ENCODE measurements around the gene EMX2. TPM values are rescaled to one million over a fixed set of nuclear protein-coding genes. Genes with fewer than 3 reads are reported as not detected.

The EMX2 gene
- total RNA-seq, 3 donors from 2014 or later (not counting 1 experiment from before 2014, with no cell fraction given), result not detected

DNA sequence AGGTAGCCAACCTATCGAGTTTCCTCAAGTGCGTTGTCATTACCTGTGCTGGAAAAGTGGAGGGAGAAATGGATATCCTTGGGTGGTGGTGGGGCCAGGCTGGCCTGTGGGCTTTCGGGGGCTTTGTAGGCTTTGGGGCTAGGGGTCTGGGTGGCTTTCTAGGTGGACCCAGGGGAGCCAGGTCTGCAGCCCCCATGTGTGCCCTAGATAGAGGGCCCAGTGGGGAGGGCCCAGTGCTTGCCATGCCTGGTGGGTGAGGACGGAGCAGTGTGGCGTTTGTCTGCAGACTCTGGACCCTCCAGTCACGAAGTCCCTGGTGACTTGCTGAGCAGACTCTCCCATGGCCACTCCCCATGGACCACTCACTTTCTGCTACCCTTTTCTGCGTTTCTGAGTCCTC is 19.7 kb downstream of the EMX2 start:
- Histone ChIP-seq H3K27me3 (ENCODE audit: control insufficient read depth, insufficient read depth, low read length) (no peaks in the 10 kb centered on the region), H3K4me3 (ENCODE audit: low read length) (no peak overlapping the region), H3K9me3 (ENCODE audit: control insufficient read depth, insufficient read depth, low read length) (no peaks in the 10 kb centered on the region), H3K4me1 (ENCODE audit: control insufficient read depth, insufficient read depth, low read length) (no peaks in the 10 kb centered on the region), H3K27ac (ENCODE audit: low read length) (no peak overlapping the region), H3K36me3 (ENCODE audit: control insufficient read depth, insufficient read depth, low read length) (no peaks in the 10 kb centered on the region)
- TF ChIP-seq, protein P1, sequence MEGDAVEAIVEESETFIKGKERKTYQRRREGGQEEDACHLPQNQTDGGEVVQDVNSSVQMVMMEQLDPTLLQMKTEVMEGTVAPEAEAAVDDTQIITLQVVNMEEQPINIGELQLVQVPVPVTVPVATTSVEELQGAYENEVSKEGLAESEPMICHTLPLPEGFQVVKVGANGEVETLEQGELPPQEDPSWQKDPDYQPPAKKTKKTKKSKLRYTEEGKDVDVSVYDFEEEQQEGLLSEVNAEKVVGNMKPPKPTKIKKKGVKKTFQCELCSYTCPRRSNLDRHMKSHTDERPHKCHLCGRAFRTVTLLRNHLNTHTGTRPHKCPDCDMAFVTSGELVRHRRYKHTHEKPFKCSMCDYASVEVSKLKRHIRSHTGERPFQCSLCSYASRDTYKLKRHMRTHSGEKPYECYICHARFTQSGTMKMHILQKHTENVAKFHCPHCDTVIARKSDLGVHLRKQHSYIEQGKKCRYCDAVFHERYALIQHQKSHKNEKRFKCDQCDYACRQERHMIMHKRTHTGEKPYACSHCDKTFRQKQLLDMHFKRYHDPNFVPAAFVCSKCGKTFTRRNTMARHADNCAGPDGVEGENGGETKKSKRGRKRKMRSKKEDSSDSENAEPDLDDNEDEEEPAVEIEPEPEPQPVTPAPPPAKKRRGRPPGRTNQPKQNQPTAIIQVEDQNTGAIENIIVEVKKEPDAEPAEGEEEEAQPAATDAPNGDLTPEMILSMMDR (IDR thresholded peaks at IDR 0.05), result no peak
- H3K9me3 Mint-ChIP-seq, result no peaks in the 10 kb centered on the region
- H3K27me3 Mint-ChIP-seq (ENCODE audit: low read depth in 2 of 2), result peaks cover 0 to 18% of the 10 kb centered on the region in 2 donors
- H3K4me3 Mint-ChIP-seq, result no peak overlapping the region
- no peak for ATAC-seq
- intact Hi-C loops (cut with micrococcal nuclease), result no loop called here
- no peak overlapping the region for H3K27ac Mint-ChIP-seq
- WGBS (ENCODE audit: insufficient coverage), result 77% methylated on average over 7 of the region's 7 CpGs
- no peaks in the 10 kb centered on the region for H3K36me3 Mint-ChIP-seq
- H3K4me1 Mint-ChIP-seq, result no peaks in the 10 kb centered on the region
- no peak for DNase-seq

DNA sequence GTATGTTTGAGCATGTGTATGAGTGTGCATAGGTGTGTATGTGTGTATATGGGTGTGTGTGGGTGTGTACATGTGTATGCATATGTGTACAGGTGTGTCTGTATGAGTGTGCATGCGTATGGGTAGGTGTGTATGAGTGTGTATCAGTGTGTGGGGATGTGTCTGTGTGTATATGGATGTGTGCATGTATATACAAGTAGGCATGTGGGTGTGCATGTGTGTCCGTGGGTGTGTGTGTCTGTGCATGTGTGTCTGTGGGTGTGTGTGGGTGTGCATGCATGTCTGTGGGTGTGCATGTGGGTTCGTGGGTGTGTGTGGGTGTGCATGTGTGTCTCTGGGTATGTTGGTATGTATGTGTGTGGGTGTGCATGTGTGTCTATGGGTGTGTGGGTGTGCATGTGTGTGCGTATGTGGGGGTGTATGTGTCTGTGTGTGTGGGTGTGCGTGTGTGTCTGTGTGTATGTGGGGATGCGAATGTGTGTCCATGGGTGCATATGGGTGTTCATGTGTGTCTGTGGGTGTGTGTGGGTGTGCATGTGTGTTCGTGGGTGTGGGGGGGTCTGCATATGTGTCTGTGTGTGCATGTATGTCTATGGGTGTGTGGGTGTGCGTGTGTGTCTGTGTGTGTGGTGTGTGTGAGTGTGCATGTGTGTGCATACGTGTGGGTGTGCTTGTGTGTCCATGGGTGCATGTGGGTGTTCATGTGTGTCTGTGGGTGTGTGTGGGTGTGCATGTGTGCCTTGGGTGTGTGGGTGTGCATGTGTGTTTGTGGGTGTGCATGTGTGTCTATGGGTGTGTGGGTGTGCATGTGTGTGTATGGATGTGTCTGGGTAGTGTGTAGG is 20.6 kb downstream of the EMX2 start:
- WGBS (ENCODE audit: insufficient coverage), result 91% methylated on average over 9 of the region's 9 CpGs
- Histone ChIP-seq H3K36me3 (ENCODE audit: control insufficient read depth, insufficient read depth, low read length) (no peaks in the 10 kb centered on the region), H3K27me3 (ENCODE audit: control insufficient read depth, insufficient read depth, low read length) (no peaks in the 10 kb centered on the region), H3K27ac (ENCODE audit: low read length) (no peak overlapping the region), H3K4me1 (ENCODE audit: control insufficient read depth, insufficient read depth, low read length) (no peaks in the 10 kb centered on the region), H3K4me3 (ENCODE audit: low read length) (no peak overlapping the region), H3K9me3 (ENCODE audit: control insufficient read depth, insufficient read depth, low read length) (no peaks in the 10 kb centered on the region)
- DNase-seq (no peak), ATAC-seq (peak in 1 of 3 donors; percentile 40)
- TF ChIP-seq, protein P1 (IDR thresholded peaks at IDR 0.05), result no peak
- intact Hi-C loops (cut with micrococcal nuclease), result no loop called here
- Mint-ChIP-seq H3K4me3 (no peak overlapping the region), H3K27ac (no peak overlapping the region), H3K27me3 (ENCODE audit: low read depth in 2 of 2) (peaks cover 0 to 18% of the 10 kb centered on the region in 2 donors), H3K4me1 (no peaks in the 10 kb centered on the region), H3K36me3 (no peaks in the 10 kb centered on the region), H3K9me3 (no peaks in the 10 kb centered on the region)

DNA sequence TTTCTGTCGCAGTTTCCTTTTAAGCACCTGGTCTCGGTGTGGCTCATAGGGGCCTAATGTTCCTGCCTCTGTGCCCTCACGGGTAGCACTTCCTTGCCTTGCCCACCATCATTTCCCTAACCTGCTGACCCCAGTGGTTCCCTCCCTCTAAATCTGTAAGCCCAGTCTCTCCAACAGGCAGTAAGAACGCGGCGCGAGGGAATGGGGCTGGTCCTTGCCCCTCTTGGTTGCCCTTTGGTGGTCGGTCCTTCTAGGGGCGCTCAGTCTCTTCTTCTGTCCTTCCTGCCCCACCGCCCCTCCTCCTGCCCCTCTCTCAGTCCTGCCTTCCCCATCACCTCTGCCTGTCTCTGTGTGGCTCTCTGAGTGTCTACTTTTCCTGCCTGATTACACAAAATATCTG is 21.2 kb downstream of the EMX2 start:
- intact Hi-C loops (cut with micrococcal nuclease), result no loop called here
- TF ChIP-seq, protein P1 (IDR thresholded peaks at IDR 0.05), result no peak
- H3K27ac ChIP-seq (ENCODE audit: low read length), result no peak overlapping the region
- H3K27ac Mint-ChIP-seq, result no peak overlapping the region
- H3K4me1 Mint-ChIP-seq, result no peaks in the 10 kb centered on the region
- H3K4me3 Mint-ChIP-seq, result no peak overlapping the region
- H3K4me3 ChIP-seq (ENCODE audit: low read length), result no peak overlapping the region
- no peaks in the 10 kb centered on the region for H3K4me1 ChIP-seq (ENCODE audit: control insufficient read depth, insufficient read depth, low read length)
- WGBS (ENCODE audit: insufficient coverage), result 79% methylated on average over 10 of the region's 10 CpGs
- no peaks in the 10 kb centered on the region for H3K9me3 ChIP-seq (ENCODE audit: control insufficient read depth, insufficient read depth, low read length)
- no peak for ATAC-seq
- peaks cover 0 to 21% of the 10 kb centered on the region in 2 donors for H3K27me3 Mint-ChIP-seq (ENCODE audit: low read depth in 2 of 2)
- H3K36me3 Mint-ChIP-seq, result no peaks in the 10 kb centered on the region
- H3K9me3 Mint-ChIP-seq, result no peaks in the 10 kb centered on the region
- no peaks in the 10 kb centered on the region for H3K36me3 ChIP-seq (ENCODE audit: control insufficient read depth, insufficient read depth, low read length)
- no peak for DNase-seq
- no peaks in the 10 kb centered on the region for H3K27me3 ChIP-seq (ENCODE audit: control insufficient read depth, insufficient read depth, low read length)

All from natural killer cell (primary cell).